ENCODE measurements around the gene ERCC6. TPM values are rescaled to one million over a fixed set of nuclear protein-coding genes. Genes with fewer than 3 reads are reported as not detected.

The ERCC6 gene
- total RNA-seq, 1 experiment from 2014 or later = 8.1 TPM

DNA sequence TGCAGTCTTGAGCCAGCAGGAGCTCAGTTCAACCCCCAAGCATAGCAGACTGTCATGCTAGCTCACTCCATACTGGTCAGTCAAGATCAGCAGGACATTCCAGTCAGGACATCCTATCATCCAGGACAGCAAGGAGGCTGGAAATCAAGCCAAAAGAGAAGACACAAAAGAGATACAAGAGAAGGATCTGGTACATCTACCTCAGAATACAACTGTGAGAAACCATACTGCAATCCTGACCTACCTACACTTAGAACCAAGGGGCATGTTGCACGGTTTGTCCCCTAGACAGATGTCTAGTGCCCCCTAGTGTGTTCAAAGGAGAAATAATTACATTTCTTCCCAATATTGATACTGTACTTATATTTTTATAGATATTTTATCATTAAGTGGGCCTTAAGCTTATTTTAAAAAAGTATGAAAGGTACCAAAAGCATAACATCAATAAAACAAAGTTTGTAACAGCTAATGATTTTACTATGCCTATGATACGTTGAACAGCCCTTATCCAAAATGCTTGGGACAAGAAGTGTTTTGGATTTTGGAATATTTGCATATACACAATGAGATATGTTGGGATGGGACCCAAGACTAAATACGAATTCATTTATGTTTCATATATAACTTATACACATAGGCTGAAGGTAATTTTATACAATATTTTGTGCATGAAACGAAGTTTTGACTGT lies 26.7 kb downstream of the ERCC6 start:
- peak; percentile 11 for DNase-seq (ENCODE audit: low read depth)

- no peak for DNase-seq (ENCODE audit: low read depth)
Measured at GRCh38 chr10:49509771-49510303, 29.1 kb downstream of the ERCC6 start.

GRCh38 chr10:49508654-49509053 lies 30.3 kb downstream of the ERCC6 start:
- no peak for DNase-seq (ENCODE audit: low read depth)

- no peak for DNase-seq (ENCODE audit: low read depth)
Measured at GRCh38 chr10:49508249-49508648, 30.7 kb downstream of the ERCC6 start.

- DNase-seq (ENCODE audit: low read depth) = no peak
Measured at GRCh38 chr10:49505589-49505988, 33.3 kb downstream of the ERCC6 start.

GRCh38 chr10:49505076-49505475 lies 33.8 kb downstream of the ERCC6 start:
- no peak for DNase-seq (ENCODE audit: low read depth)

GRCh38 chr10:49504528-49504927 lies 34.4 kb downstream of the ERCC6 start:
- DNase-seq (ENCODE audit: low read depth) = no peak

DNA sequence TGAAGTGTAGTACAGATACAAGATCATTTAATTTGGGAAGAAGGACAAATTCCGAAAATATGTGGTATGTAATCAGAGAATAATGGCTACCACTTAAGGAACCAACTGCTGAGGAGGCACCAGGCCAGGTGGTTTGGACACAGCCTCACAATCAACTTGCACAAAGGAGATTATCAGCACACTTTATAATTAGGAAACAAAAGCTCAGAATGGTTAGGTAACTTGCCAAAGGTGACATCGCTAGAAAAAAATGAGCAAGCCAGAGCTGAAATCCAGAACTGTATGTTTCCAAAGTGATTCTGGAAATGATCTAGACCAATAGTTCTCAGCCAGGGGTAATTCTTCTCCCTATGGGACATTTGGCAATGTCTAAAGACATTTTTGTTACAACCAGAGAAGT lies 36.6 kb downstream of the ERCC6 start:
- no peak for DNase-seq (ENCODE audit: low read depth)

DNA sequence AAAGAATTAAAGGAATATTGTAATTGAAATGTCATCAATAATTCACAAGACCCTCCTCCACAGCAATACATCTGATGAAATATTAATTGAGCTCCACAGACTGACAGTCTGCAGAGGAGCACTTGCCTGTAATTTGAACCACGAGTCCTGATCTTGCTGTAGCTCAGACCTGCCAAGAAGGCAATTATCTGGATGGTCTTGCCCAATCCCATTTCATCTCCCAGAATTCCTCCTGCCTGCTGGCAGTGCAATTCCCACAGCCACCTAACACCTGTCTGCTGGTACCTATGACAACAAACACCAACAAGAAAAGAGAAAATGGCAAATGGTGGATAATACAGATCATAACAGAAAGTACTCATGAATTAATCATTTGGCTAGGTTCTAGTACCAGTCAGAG lies 38.5 kb downstream of the ERCC6 start:
- DNase-seq (ENCODE audit: low read depth) = no peak

- DNase-seq (ENCODE audit: low read depth) = no peak
Measured at GRCh38 chr10:49499305-49499851, 39.5 kb downstream of the ERCC6 start.

- no peak for DNase-seq (ENCODE audit: low read depth)
Measured at GRCh38 chr10:49498425-49498824, 40.5 kb downstream of the ERCC6 start.

- no peak for DNase-seq (ENCODE audit: low read depth)
Measured at GRCh38 chr10:49497358-49497757, 41.6 kb downstream of the ERCC6 start.

- DNase-seq (ENCODE audit: low read depth) = no peak
Measured at GRCh38 chr10:49488056-49488717, 50.7 kb downstream of the ERCC6 start.

- DNase-seq (ENCODE audit: low read depth) = no peak
Measured at GRCh38 chr10:49486738-49487137, 52.2 kb downstream of the ERCC6 start.

GRCh38 chr10:49486009-49486408 lies 52.9 kb downstream of the ERCC6 start:
- no peak for DNase-seq (ENCODE audit: low read depth)

DNA sequence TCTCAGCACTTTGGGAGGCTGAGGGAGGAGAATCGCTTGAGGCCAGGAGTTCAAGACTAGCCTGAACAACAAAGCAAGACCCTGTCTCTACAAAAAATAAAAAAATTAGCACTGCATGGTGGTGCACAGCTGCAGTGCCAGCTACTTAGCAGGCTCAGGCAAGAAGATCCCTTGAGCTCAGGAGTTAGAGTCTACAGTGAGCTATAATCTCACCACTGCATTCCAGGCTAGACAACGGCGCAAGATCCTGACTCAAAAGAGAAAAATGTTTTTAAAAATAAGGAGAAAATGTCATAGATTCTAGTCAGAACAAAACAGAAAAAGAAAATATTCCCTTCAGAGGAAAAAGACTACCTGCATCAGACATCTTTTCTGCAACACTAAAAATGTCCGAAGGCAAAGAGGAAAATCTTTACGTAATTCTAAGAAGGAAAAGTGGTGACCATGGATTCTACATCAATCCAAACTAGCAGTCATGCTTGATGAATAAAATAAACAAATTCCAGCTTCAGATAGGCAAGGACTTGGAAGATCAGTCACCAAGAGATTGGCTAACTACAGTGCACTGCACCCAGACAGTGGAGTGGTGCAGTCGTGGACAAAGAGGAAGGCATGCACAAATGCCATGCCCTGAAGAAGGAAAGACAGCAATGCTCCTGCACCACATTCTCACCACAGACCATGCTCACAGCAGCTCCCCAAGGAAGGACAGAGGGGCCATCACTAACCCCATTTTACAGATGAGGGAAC lies 54.3 kb downstream of the ERCC6 start:
- DNase-seq (ENCODE audit: low read depth) = no peak

- no peak for DNase-seq (ENCODE audit: low read depth)
Measured at GRCh38 chr10:49478819-49479218, 60.1 kb downstream of the ERCC6 start.

DNA sequence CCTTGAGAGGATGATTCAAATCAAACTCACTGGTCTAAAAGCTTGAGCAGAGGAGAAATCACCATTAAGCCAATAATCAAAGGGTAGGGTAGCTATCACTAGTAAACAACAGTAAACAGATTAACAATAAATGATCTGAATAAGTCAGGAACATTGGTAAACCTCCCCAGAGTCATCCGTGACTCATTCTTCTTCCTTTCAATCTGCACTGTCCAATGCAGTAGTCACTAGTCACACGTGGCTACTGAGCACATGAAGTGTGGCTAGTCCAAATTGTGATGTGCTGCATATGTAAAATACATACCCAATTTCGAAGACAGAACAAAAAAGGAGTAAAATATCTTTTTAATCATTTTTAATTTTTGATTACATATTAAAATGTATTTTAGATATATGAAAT lies 64.0 kb downstream of the ERCC6 start:
- peak; percentile 4 for DNase-seq (ENCODE audit: low read depth)

GRCh38 chr10:49471532-49471931 lies 67.4 kb downstream of the ERCC6 start:
- no peak for DNase-seq (ENCODE audit: low read depth)

DNA sequence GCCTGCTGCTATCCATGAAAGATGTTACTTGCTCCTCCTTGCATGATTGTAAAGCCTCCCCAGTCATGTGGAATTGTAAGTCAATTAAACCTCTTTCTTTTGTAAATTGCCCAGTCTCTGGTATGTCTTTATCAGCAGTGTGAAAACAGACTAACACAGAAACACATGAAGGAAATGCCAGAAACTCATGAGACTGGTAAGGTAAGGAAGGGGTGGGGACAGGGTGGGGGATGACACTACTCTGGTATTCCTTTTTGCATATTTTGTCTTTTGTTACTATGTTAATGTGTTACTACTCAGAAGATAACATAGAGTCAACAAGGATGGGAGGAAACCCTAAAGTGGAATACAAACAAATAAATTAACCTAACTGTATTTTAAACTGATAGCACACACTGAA lies 73.2 kb downstream of the ERCC6 start:
- no peak for DNase-seq (ENCODE audit: low read depth)

All from RPMI7951 (cell line).